Measurements from ENCODE around the gene GALNT2.
A peak's percentile ranks its signal among the peaks of the same experiment; 100 is the strongest.

Gene GALNT2

GRCh38 chr1:230173187-230173975 is 106.3 kb downstream of the GALNT2 start:
- Histone ChIP-seq H3K27ac (no peak overlapping the region), H3K4me3 (no peak overlapping the region)
- DNase-seq (ENCODE audit: low spot score): no peak
- TF ChIP-seq, protein P1, sequence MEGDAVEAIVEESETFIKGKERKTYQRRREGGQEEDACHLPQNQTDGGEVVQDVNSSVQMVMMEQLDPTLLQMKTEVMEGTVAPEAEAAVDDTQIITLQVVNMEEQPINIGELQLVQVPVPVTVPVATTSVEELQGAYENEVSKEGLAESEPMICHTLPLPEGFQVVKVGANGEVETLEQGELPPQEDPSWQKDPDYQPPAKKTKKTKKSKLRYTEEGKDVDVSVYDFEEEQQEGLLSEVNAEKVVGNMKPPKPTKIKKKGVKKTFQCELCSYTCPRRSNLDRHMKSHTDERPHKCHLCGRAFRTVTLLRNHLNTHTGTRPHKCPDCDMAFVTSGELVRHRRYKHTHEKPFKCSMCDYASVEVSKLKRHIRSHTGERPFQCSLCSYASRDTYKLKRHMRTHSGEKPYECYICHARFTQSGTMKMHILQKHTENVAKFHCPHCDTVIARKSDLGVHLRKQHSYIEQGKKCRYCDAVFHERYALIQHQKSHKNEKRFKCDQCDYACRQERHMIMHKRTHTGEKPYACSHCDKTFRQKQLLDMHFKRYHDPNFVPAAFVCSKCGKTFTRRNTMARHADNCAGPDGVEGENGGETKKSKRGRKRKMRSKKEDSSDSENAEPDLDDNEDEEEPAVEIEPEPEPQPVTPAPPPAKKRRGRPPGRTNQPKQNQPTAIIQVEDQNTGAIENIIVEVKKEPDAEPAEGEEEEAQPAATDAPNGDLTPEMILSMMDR (IDR thresholded peaks at IDR 0.05): no peak

DNA sequence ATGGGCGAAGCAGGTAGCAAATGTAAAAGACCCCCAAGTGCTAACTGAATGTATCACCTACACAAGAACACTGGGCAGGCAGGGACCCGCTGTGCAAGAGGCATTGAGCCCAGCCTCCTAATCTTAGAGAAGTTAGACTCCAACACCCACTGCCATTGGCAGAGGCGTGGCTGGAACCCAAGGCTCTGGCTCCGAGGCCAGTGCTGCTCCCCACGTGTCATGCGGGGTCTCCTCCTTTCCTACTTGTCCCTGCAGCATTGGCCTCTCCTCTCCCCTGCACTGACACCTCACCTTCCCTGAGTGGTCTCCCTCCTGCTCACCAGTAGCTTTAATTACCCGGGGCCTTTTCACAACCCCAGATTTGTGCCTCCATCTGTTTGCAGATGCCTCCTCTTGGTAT is 107.0 kb downstream of the GALNT2 start:
- TF ChIP-seq, protein P1 (IDR thresholded peaks at IDR 0.05): no peak
- DNase-seq (ENCODE audit: low spot score): no peak
- no peak overlapping the region for H3K4me3 ChIP-seq
- no peak overlapping the region for H3K27ac ChIP-seq

- H3K4me3 ChIP-seq: no peak overlapping the region
- no peak overlapping the region for H3K27ac ChIP-seq
- no peak for DNase-seq (ENCODE audit: low spot score)
- TF ChIP-seq, protein P1 (IDR thresholded peaks at IDR 0.05): no peak
Measured at GRCh38 chr1:230174471-230175162, 107.6 kb downstream of the GALNT2 start.

GRCh38 chr1:230175163-230175747 is 108.2 kb downstream of the GALNT2 start:
- TF ChIP-seq, protein P1 (IDR thresholded peaks at IDR 0.05): no peak
- Histone ChIP-seq H3K27ac (no peak overlapping the region), H3K4me3 (no peak overlapping the region)
- DNase-seq (ENCODE audit: low spot score): no peak

DNA sequence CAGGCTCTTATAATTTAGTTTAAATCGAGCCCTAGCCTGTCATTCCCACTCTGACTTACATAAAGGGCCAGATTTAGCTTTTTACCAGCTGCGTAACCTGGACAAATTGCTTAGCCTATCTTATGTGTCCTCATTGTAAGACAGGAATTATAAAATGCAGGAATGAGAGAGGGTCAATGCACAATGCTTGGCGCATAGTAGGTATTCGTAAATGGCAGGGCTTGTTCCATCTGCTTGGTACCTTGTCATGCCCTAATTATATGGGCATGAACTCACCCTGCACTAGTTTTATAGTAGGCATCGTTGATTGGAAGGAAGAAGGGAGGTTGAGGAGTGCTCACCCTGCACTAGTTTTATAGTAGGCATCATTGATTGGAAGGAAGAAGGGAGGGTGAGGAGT is 108.8 kb downstream of the GALNT2 start:
- no peak for DNase-seq (ENCODE audit: low spot score)
- no peak overlapping the region for H3K4me3 ChIP-seq
- H3K27ac ChIP-seq: no peak overlapping the region
- TF ChIP-seq, protein P1 (IDR thresholded peaks at IDR 0.05): no peak

GRCh38 chr1:230176326-230176725 is 109.3 kb downstream of the GALNT2 start:
- DNase-seq (ENCODE audit: low spot score): no peak
- Histone ChIP-seq H3K27ac (no peak overlapping the region), H3K4me3 (peak overlapping the region; percentile 60)
- TF ChIP-seq, protein P1 (IDR thresholded peaks at IDR 0.05): no peak
